ENCODE data around the gene ADAMTS2.

ADAMTS2 gene

DNA sequence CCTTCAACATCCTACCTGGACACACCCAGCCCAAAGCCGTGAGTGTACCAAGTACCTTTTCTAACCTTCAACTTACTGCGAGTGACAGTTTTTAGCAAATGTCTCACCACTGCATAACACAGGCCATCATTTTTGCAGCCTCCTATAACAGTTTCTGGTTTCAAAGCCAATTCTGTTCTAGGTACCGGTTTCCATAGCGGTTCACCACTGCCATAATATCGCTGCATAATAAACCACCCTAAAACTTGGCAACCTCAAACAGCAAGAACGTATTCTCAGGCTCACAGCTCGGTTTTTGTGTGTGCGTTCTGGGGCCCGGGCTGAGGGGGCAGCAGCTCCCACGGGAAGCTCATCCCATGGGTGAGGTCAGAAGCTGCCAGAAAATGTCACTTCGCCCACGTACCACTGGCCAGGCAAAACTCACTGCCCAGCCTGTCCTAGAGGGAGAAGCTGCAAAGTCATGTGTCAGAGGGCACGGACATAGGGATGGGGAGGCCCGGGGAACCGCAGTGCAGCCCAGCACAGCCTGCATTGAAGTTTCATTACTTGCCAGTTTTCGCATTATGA is 15.9 kb upstream of the ADAMTS2 start:
- TF ChIP-seq, protein P1, sequence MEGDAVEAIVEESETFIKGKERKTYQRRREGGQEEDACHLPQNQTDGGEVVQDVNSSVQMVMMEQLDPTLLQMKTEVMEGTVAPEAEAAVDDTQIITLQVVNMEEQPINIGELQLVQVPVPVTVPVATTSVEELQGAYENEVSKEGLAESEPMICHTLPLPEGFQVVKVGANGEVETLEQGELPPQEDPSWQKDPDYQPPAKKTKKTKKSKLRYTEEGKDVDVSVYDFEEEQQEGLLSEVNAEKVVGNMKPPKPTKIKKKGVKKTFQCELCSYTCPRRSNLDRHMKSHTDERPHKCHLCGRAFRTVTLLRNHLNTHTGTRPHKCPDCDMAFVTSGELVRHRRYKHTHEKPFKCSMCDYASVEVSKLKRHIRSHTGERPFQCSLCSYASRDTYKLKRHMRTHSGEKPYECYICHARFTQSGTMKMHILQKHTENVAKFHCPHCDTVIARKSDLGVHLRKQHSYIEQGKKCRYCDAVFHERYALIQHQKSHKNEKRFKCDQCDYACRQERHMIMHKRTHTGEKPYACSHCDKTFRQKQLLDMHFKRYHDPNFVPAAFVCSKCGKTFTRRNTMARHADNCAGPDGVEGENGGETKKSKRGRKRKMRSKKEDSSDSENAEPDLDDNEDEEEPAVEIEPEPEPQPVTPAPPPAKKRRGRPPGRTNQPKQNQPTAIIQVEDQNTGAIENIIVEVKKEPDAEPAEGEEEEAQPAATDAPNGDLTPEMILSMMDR (conservative IDR thresholded peaks at IDR 0.05) = no peak
- H3K27ac ChIP-seq = no peak overlapping the region

DNA sequence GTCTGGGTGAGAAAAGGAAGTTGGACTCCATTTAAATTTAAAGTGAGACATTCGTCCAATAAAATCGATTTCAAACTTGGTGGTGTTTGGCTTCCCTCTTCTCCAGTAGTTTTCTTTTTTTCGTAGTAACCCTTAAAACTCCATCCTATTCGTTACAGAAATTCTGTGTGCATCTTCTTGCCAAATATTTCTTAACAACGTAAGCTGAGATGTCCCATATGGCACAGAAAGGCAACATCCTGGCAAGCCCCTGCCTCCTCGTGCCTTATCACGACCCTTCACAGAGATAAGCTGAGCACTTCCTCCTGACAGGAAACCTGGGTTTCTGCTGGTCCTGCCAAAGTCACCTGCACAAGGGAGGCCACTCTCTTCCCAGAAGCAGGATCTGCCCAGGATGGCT is 11.8 kb upstream of the ADAMTS2 start:
- H3K27ac ChIP-seq = peak overlapping the region; percentile 51
- TF ChIP-seq, protein P1 (conservative IDR thresholded peaks at IDR 0.05) = no peak

DNA sequence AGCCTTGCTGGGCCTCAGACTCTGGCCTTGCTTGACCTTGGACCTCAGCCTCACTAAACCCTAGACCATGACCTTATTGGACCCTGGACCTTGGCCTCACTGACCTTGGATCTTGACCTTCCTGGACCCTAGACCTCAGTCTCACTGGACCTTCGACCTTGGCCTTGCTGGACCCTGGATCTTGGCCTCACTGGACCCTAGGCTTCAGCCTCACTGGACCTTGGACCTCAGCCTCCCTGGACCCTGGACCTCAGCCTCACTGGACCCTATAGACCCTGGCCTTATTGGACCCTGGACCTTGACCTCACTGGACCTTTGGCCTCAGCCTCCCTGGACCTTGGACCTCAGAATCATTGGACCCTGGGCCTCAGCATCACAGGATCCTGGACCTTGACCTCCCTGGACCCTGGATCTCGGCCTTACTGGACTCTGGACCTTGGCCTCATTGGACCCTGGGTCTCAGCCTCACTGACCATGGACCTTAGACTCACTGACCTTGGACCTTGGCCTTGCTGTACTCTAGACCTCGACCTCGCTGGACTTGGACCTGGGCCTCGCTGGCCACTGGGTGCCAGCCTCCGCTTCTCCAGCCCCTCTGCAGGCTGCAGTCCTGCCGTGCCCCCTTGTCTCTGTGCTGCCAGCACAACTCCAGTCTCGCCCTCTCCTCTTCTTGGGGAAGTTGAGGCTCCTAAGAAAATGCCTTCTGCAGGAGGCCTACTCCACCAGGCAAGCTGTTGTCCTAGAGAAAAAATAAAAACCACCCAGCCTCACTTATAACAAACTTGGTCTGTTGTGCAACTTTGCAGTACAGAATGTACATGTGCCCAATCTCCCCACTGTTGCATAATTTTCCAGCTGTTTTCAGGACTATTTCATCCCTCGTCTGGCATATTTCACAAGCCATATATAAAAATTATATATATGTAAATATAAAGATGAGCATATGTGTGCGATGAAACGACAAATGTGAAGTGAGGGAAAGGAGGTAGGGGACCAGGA is 11.0 kb upstream of the ADAMTS2 start:
- TF ChIP-seq, protein P1 (conservative IDR thresholded peaks at IDR 0.05) = no peak
- peak overlapping the region; percentile 51 for H3K27ac ChIP-seq

DNA sequence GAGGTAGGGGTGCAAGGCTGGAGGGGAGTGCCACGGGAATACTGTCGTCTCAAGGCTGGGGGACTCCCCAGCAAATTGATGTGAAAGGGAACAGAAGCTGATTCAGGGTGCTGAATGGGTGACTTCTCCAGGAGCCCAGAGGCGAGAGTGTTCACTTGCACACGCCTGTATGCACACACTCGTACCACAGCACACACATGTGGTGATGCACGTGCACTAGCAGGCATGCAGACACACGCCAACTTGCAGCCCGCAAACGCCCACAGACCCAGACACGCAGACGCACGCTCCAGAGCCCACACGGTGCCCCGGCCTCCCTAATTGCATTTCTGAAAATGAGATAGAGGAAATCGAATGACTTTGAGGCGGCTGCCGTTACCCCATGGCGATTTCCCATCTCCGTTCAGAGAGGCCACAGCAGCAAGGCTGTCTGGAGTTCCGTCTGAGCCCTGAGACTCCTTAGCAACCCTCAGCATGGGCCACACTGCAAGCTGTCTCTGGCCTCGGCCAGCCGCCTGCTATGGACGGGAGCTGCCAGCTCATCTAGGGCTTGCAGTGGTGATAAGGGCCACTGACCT is 9.1 kb upstream of the ADAMTS2 start:
- TF ChIP-seq, protein P1 (conservative IDR thresholded peaks at IDR 0.05) = no peak
- H3K27ac ChIP-seq = no peak overlapping the region

DNA sequence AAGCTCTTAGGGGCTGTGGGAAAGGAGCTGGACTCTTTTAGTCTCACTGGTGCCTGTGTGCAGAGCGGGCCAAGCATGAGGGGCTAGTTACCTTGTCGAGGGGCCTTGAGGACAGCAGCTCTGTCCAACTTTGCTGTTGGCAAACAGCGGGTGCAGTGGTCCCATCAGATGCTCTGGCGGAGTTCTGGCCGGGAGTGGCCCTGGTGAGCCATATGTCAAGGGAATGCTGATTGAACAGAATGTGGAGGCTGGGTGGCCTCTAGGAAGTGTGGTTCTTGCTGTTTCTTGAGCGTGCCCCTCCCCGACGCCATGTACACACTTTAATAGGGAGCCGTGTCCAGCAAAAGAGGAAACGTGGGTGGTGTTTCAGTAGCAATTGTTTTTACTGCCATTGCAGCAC is 3.6 kb upstream of the ADAMTS2 start:
- TF ChIP-seq, protein P1 (conservative IDR thresholded peaks at IDR 0.05) = no peak
- H3K27ac ChIP-seq = no peak overlapping the region

DNA sequence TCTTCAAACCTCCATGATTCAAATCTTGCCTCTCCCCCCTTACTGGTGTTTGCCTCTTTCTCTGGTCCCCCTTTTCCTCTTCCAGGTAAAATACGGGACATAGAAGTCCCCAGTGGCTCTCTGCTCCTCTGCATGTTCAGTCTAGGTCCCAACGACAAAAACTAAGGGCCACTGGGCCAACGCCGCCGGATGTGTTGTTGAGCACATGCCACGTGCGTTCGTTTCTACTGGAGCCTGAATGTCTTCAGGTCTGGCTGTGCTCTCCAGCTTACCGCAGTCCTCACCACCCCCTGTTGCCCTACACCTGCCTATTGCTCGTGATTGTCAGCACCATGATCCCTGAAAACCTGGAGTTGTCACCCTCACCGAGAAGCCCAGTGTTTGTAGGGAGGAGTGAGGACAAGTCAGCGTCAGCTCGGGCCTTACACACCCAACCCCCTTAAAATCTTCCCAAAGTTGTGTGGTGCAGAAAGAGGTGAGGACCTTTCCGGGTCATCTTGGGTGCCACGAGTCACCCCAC is 2.8 kb upstream of the ADAMTS2 start:
- TF ChIP-seq, protein P1 (conservative IDR thresholded peaks at IDR 0.05) = no peak
- no peak overlapping the region for H3K27ac ChIP-seq

DNA sequence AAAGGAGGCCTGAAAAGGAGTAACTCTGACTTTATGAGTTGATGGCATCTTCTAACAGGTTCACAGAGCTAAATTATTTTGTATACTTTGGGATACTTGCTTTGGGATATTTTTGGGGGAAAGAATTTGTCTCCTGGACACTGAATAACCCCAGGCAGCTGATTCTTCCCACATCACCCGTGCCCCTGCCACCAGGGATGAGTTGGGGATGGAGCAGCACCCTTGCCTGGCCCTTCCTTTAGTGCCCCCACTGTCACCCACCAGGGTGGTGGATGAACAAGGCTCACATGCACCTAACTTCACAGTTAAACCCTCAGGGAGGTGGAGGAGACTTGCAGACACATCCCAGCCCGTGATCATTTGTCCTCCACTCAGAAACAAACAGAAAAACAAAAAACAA is 2.3 kb upstream of the ADAMTS2 start:
- no peak overlapping the region for H3K27ac ChIP-seq
- TF ChIP-seq, protein P1 (conservative IDR thresholded peaks at IDR 0.05) = no peak

Measured in VCaP (cell line).